ENCODE results near the gene ABCG8. TPM values are rescaled to one million over a fixed set of nuclear protein-coding genes. Genes with fewer than 3 reads are reported as not detected.

ABCG8 gene
- total and polyA plus RNA-seq, 9 of the 15 experiments (the other 6 are each of a cell fraction or from before 2014, with no cell fraction given) = not detected

- BruUV-seq (replicated peaks) = no TSS peak
- H3K4me2 ChIP-seq (ENCODE audit: insufficient read depth, low read length) = no peak overlapping the region
- no peaks in the 10 kb centered on the region for H4K20me1 ChIP-seq (replicated peaks; ENCODE audit: control insufficient read depth, insufficient read depth, low read length)
- ATAC-seq (no peak), DNase-seq (ENCODE audit: extremely low read depth in 1 of 4, low spot score in 3 of 4) (no peak), FAIRE-seq (no peak)
- intact Hi-C loops (cut with micrococcal nuclease) = no loop called here
- in situ Hi-C loops (cut with MboI) = no loop called here
- H3K4me3 ChIP-seq = no peak overlapping the region
- WGBS (ENCODE audit: insufficient coverage, low coverage, missing lambda C conversion rate) = 91% methylated on average over 5 of the region's 5 CpGs
- ChIA-PET POLR2A (no interaction called here), CTCF (ENCODE audit: low intra/inter-chr PET ratio) (no interaction called here)
- H3K27ac ChIP-seq (ENCODE audit: extremely low read depth, low read depth, low read length) = no peak overlapping the region
- no peaks in the 10 kb centered on the region for H3K9me3 ChIP-seq (replicated peaks; ENCODE audit: control insufficient read depth, insufficient read depth, low read depth, low read length)
- H2AFZ ChIP-seq (ENCODE audit: low read depth, low read length) = no peak overlapping the region
- H3K9me1 ChIP-seq (ENCODE audit: control insufficient read depth, insufficient read depth, low read length) = no peaks in the 10 kb centered on the region
- H3K4me1 ChIP-seq (replicated peaks in 1 of 2; ENCODE audit: control insufficient read depth in 2 of 2, insufficient read depth in 2 of 2, low read length in 2 of 2) = no peaks in the 10 kb centered on the region
- peaks cover 3% of the 10 kb centered on the region; the same call in 1 of the 3 replicates for H3K79me2 ChIP-seq (ENCODE audit: control insufficient read depth, insufficient read depth, low read length)
- H3K9ac ChIP-seq (ENCODE audit: insufficient read depth in 1 of 2, low read depth in 2 of 2, low read length in 2 of 2) = no peak overlapping the region
- H3K36me3 ChIP-seq (ENCODE audit: control insufficient read depth, insufficient read depth, low read length) = peaks cover 92% of the 10 kb centered on the region
- no peaks in the 10 kb centered on the region for H3K27me3 ChIP-seq (ENCODE audit: control insufficient read depth in 2 of 2, insufficient read depth in 2 of 2, low read length in 2 of 2)
- TF ChIP-seq MTA1 (IDR thresholded peaks at IDR 0.05; ENCODE audit: borderline replicate concordance) (no peak), CEBPB (tag; IDR thresholded peaks at IDR 0.05) (no peak), DMBX1 (CRISPR knock-in tag; IDR thresholded peaks at IDR 0.05; ENCODE audit: borderline replicate concordance) (no peak), ZBTB49 (CRISPR knock-in tag; IDR thresholded peaks at IDR 0.05; ENCODE audit: borderline replicate concordance) (no peak), HOXB6 (CRISPR knock-in tag; IDR thresholded peaks at IDR 0.05; ENCODE audit: borderline replicate concordance) (no peak), KLF1 (tag; IDR thresholded peaks at IDR 0.05) (no peak), AFF1 (IDR thresholded peaks at IDR 0.05; ENCODE audit: low read depth in 1 of 2, partially characterized antibody in 2 of 2) (no peak), FOS (IDR thresholded peaks at IDR 0.05; ENCODE audit: extremely low read depth, insufficient read length) (no peak), ZNF197 (CRISPR knock-in tag; IDR thresholded peaks at IDR 0.05; ENCODE audit: low read depth) (no peak)
- TF ChIP-seq, protein P1, sequence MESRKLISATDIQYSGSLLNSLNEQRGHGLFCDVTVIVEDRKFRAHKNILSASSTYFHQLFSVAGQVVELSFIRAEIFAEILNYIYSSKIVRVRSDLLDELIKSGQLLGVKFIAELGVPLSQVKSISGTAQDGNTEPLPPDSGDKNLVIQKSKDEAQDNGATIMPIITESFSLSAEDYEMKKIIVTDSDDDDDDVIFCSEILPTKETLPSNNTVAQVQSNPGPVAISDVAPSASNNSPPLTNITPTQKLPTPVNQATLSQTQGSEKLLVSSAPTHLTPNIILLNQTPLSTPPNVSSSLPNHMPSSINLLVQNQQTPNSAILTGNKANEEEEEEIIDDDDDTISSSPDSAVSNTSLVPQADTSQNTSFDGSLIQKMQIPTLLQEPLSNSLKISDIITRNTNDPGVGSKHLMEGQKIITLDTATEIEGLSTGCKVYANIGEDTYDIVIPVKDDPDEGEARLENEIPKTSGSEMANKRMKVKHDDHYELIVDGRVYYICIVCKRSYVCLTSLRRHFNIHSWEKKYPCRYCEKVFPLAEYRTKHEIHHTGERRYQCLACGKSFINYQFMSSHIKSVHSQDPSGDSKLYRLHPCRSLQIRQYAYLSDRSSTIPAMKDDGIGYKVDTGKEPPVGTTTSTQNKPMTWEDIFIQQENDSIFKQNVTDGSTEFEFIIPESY (CRISPR knock-in tag; IDR thresholded peaks at IDR 0.05) = no peak
- TF ChIP-seq, protein P2, sequence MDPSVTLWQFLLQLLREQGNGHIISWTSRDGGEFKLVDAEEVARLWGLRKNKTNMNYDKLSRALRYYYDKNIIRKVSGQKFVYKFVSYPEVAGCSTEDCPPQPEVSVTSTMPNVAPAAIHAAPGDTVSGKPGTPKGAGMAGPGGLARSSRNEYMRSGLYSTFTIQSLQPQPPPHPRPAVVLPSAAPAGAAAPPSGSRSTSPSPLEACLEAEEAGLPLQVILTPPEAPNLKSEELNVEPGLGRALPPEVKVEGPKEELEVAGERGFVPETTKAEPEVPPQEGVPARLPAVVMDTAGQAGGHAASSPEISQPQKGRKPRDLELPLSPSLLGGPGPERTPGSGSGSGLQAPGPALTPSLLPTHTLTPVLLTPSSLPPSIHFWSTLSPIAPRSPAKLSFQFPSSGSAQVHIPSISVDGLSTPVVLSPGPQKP (CRISPR knock-in tag; IDR thresholded peaks at IDR 0.05) = no peak
- TF ChIP-seq, protein P3, sequence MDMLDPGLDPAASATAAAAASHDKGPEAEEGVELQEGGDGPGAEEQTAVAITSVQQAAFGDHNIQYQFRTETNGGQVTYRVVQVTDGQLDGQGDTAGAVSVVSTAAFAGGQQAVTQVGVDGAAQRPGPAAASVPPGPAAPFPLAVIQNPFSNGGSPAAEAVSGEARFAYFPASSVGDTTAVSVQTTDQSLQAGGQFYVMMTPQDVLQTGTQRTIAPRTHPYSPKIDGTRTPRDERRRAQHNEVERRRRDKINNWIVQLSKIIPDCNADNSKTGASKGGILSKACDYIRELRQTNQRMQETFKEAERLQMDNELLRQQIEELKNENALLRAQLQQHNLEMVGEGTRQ (CRISPR knock-in tag; IDR thresholded peaks at IDR 0.05) = no peak
Observed at GRCh38 chr2:43905871-43906270, 67.1 kb downstream of the ABCG8 start.

Data from K562 (cell line).